AG09309 (cell line): ENCODE data around the gene VN1R5.
A peak's percentile ranks its signal among the peaks of the same experiment; 100 is the strongest.
"Not testable (repeated sequence)": the region's sequence is repeated elsewhere in the genome, so short reads cannot be mapped to it uniquely, and the experiment has no call there.

Experiments
- DNase-seq: peaks from one replicate; pipeline ENCODE4 v3.0.0-alpha.2; 2010; ENCODE audit warnings: low read depth
- H3K4me3 ChIP-seq: 2 replicates; pipeline ENCODE4 v1.5.1; 2011; ENCODE audit warnings: mild to moderate bottlenecking, low read depth, low read length, moderate library complexity; ENCODE audit not compliant: control insufficient read depth
- TF ChIP-seq, protein P1 (sequence below): IDR thresholded peaks from 2 replicates; pipeline ENCODE4 v1.5.1; 2011; ENCODE audit warnings: mild to moderate bottlenecking, low read depth, low read length, inconsistent platforms; ENCODE audit not compliant: insufficient read depth, control insufficient read depth; ENCODE audit errors: missing control alignments

The VN1R5 gene

DNA sequence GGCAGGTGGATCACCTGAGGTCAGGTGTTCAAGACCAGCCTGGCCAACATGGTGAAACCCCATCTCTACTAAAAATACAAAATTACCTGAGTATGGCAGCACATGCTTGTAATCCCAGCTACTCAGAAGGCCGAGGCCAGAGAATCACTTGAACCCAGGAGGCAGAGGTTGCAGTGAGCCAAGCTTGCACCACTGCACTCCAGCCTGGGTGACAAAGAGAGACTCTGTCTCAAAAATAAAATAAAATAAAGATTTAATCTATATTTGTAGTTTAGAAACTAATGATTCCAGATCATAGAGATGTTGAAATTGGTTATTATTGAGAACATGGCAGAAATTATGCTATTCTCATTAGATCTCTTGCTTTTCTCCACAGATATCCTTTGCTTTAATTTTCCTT is at the start of gene VN1R5:
VN1R5 (plus strand) TSS at position 301 of the 400 bp plus-strand sequence.
- H3K4me3 ChIP-seq, DNase-seq: not testable (repeated sequence)

DNA sequence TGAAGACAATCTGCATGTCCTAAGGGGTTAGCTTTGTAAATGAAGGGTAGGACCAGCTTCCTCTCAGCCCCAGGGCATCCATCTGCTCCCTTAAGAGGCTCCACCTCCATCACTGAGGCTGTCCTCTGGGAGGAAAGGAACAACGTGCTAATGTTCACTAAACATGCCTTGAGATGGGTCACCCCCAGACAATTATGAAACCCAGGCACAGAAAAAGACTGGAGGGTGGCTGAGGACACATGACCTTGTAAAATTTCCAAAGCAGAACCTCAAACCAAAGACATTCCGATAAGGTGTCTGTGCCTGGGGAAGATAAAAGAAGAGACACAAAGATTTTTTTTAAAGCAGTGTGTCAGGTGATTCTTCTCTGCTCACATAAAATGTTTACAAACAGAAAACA is 46.5 kb upstream of the VN1R5 start:
- TF ChIP-seq, protein P1, sequence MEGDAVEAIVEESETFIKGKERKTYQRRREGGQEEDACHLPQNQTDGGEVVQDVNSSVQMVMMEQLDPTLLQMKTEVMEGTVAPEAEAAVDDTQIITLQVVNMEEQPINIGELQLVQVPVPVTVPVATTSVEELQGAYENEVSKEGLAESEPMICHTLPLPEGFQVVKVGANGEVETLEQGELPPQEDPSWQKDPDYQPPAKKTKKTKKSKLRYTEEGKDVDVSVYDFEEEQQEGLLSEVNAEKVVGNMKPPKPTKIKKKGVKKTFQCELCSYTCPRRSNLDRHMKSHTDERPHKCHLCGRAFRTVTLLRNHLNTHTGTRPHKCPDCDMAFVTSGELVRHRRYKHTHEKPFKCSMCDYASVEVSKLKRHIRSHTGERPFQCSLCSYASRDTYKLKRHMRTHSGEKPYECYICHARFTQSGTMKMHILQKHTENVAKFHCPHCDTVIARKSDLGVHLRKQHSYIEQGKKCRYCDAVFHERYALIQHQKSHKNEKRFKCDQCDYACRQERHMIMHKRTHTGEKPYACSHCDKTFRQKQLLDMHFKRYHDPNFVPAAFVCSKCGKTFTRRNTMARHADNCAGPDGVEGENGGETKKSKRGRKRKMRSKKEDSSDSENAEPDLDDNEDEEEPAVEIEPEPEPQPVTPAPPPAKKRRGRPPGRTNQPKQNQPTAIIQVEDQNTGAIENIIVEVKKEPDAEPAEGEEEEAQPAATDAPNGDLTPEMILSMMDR = no peak
- peak overlapping the region; percentile 73 for H3K4me3 ChIP-seq
- DNase-seq = no peak

DNA sequence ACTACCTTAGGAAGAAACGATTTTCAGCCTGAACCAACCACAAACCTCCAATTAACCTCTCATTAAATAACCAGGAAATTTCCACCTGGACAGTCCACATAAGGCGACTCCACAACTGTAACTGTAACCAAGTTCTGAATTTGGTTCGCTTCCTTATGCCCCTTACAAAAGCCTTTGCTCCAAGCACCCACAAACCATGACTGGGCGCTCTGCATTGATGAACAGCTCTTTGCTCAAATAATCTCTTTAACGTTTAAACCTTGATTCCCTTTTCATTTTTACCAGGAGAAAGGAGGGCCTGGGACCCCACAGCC is 45.9 kb upstream of the VN1R5 start:
- H3K4me3 ChIP-seq = peak overlapping the region; percentile 73
- DNase-seq = no peak
- TF ChIP-seq, protein P1 = no peak

DNA sequence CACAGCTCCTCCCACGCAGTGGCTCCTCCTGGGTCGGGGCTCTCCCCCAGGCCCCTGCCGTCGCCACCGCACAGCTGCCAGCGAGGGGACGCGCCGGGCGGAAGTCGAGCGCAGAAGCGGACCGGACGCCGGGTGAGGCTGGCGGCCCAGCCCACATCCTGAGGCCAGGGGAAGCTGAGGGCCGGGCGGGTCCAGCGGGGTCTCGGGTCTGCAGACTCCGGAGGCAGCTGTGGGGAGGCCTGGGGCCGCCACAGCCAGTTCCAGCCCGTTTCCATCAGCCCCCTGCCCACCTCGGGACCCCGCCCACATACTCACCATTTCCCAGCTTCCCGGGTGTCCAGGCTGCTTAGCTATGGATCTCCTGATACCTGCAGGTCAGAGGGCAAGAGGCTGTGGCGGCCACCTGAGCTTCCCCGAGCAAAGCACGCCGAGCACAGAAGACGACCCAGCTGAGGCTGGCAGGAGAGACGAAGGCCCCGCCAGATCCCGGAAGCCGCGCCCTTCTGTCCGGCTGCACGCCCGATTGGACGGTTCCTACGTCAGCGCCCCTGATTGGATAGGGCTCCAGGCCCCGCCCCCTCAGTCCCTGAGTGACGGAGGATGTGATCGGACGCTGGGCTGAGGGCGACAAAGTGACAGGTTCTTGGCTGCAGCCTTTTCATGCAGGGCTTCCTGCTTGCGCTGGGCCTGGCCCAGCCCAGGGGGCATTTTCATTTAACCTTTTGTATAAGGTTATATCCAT is 45.3 kb upstream of the VN1R5 start:
- H3K4me3 ChIP-seq = peak overlapping the region; percentile 73
- DNase-seq = peak; percentile 46
- TF ChIP-seq, protein P1 = no peak

DNA sequence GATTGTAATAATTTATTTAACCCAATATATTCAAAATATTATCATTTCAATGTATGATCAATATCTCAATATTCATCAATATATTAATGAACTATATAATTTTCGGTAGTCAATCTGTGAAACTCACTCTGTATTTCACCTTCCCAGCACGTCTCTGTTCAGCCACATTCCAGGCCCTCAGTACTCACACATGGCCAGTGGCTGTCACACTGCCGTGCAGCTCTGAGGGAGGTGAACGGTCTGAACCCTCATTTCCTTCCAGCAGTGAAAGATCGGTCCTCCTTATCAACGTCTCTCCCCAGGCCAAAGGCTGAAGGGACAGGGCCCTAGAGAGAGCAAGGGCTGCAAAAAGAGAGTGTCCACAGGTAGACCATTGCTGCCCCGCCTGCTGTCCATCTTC is 44.5 kb upstream of the VN1R5 start:
- TF ChIP-seq, protein P1 = no peak
- H3K4me3 ChIP-seq = no peak overlapping the region
- DNase-seq = no peak

DNA sequence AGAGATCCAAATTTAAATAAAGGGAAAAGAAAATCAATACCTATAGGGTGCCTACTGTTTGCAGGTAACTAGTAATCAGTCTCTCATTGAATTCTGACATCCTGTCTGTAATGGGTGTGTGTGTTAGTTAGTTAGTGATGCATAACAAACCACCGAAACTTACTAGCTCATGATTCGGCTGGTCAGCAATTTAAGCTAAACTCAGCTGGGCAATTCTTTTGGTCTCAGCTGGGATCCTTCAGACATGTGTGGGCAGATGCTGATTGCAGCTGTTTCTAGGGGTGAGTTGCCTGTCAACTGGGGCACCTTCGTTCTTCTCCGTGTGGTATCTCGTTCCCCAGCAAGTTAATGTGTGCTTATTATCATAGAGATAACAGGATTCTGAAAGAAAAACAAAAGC is 43.9 kb upstream of the VN1R5 start:
- TF ChIP-seq, protein P1 = no peak
- DNase-seq = no peak
- no peak overlapping the region for H3K4me3 ChIP-seq

DNA sequence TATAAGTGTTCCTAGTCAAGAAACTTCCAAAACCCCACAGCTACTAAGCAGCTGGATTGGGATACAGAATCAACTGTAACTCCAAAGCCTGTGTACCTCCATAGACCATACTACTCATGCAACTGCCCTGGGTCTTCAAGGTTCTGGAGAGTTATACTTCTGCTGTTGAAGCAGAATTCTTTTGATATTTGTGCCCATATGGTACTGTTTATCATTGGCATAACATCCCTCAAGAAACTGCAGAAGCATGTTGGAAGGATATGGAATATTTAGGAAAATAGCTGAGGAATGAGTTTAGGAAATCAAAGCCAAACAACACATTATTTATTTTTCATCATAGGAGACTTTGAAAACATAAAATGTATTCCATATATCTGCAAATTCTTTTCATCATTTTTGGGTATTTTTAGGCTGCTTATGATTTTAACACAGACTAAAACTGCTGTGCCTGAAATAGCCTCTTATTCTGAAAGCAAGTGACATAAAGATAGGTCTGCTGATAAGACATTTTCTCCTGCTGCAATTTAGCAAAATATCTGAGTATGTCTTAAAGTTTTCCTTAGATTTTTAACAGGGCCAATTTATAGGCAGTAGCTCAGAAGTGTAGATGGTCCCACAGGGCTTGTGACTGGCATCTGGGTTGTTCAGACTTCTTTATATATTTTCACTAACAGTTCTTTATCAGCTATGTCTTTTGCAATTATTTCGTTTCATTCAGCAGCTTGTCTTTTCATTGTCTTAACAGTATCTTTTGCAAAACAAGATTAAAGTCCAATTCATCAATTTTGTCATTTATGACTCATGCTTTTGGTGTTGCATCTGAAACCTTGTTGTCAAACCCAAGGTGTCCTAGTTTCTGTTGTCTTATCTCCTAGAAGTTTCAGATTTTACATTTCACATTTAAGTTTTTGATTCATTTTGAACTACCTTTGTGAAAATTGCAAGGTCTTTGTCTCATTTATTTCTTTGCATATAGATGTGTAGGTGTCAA is 43.0 kb upstream of the VN1R5 start:
- TF ChIP-seq, protein P1 = no peak
- no peak overlapping the region for H3K4me3 ChIP-seq
- DNase-seq = no peak
